GM23338 (cell line): Measurements from ENCODE around the gene RASAL3. TPM values are rescaled to one million over a fixed set of nuclear protein-coding genes. Genes with fewer than 3 reads are reported as not detected.

Experiments used
- ATAC-seq: fragments of 200-7000 bp; cut with Tn5 transposase; 3 replicates; pipeline ENCODE4 v1.9.1; 2020
- DNase-seq: peaks from one replicate; pipeline ENCODE4 v3.0.0-alpha.2; 2015; ENCODE audit warnings: low spot score
- H2AFZ ChIP-seq: fragments of 200-600 bp; sonication (generic); 2 replicates; pipeline ENCODE4 v1.8.0; 2016; ENCODE audit warnings: antibody characterized with exemption, mild to moderate bottlenecking, moderate library complexity
- H3F3A ChIP-seq: fragments of 200-600 bp; sonication (generic); replicated peaks from 2 replicates; pipeline ENCODE4 v1.8.0; 2017; ENCODE audit warnings: antibody characterized with exemption, mixed run types, low read depth
- H3K27ac ChIP-seq: fragments of 200-600 bp; sonication (generic); 2 replicates; pipeline ENCODE4 v1.6.1; 2016; ENCODE audit warnings: low read depth
- H3K27me3 ChIP-seq: fragments of 200-600 bp; sonication (generic); 2 replicates; pipeline ENCODE4 v1.8.0; 2016; ENCODE audit warnings: mild to moderate bottlenecking, mixed run types, moderate library complexity; ENCODE audit not compliant: insufficient read depth
- H3K36me3 ChIP-seq: fragments of 200-600 bp; sonication (generic); 2 replicates; pipeline ENCODE4 v1.8.0; 2016; ENCODE audit warnings: mild to moderate bottlenecking; ENCODE audit not compliant: insufficient read depth
- H3K4me1 ChIP-seq: fragments of 200-600 bp; sonication (generic); 2 replicates; pipeline ENCODE4 v1.8.0; 2016; ENCODE audit warnings: mild to moderate bottlenecking, moderate library complexity; ENCODE audit not compliant: insufficient read depth
- H3K4me2 ChIP-seq: fragments of 200-600 bp; sonication (generic); 2 replicates; pipeline ENCODE4 v1.7.1; 2017; ENCODE audit warnings: mixed run types
- H3K4me3 ChIP-seq: fragments of 200-600 bp; sonication (generic); 2 replicates; pipeline ENCODE4 v1.6.1; 2016; ENCODE audit warnings: mixed run types
- H3K79me2 ChIP-seq: fragments of 200-600 bp; sonication (generic); replicated peaks from 2 replicates; pipeline ENCODE4 v1.8.0; 2017; ENCODE audit warnings: mild to moderate bottlenecking; ENCODE audit not compliant: insufficient read depth
- H3K9me2 ChIP-seq: fragments of 200-600 bp; sonication (generic); 2 replicates; pipeline ENCODE4 v1.8.0; 2017; ENCODE audit not compliant: insufficient read depth
- H4K20me1 ChIP-seq: fragments of 200-600 bp; sonication (generic); replicated peaks from 2 replicates; pipeline ENCODE4 v1.8.0; 2017; ENCODE audit warnings: mild to moderate bottlenecking; ENCODE audit not compliant: insufficient read depth
- H3K27ac Mint-ChIP-seq: 2 replicates; pipeline ENCODE4 v1.8.0; 2020; ENCODE audit warnings: inconsistent platforms, mild to moderate bottlenecking, moderate library complexity, mixed read lengths
- H3K27me3 Mint-ChIP-seq: 3 replicates; pipeline ENCODE4 v1.8.0; 2022; ENCODE audit warnings: low read depth, mild to moderate bottlenecking, moderate library complexity, mixed read lengths, inconsistent platforms; ENCODE audit not compliant: insufficient read depth, poor library complexity
- H3K36me3 Mint-ChIP-seq: 3 replicates; pipeline ENCODE4 v1.8.0; 2021; ENCODE audit warnings: low read depth, mild to moderate bottlenecking, inconsistent platforms, moderate library complexity, mixed read lengths
- H3K4me1 Mint-ChIP-seq: 3 replicates; pipeline ENCODE4 v1.8.0; 2020; ENCODE audit warnings: mild to moderate bottlenecking, inconsistent platforms, mixed read lengths
- H3K4me3 Mint-ChIP-seq: 3 replicates; pipeline ENCODE4 v1.8.0; 2021; ENCODE audit warnings: moderate library complexity, mild to moderate bottlenecking, inconsistent platforms, mixed read lengths
- H3K9me3 Mint-ChIP-seq: 3 replicates; pipeline ENCODE4 v1.8.0; 2020; ENCODE audit warnings: moderate library complexity, mild to moderate bottlenecking, inconsistent platforms, mixed read lengths
- EZH2phosphoT487 ChIP-seq: fragments of 200-600 bp; sonication (generic); IDR thresholded peaks from one replicate; pipeline ENCODE4 v1.8.1; 2018; ENCODE audit warnings: antibody characterized with exemption; ENCODE audit not compliant: unreplicated experiment
- ZNF331 ChIP-seq: fragments of 250-450 bp; sonication (Bioruptor Pico); IDR thresholded peaks from 2 replicates; pipeline ENCODE4 v1.5.0; 2020; ENCODE audit warnings: low read depth, mild to moderate bottlenecking, moderate library complexity
- polyA plus RNA-seq: library from polyadenylated mRNA; unstranded; fragments of >200 nt; fragmentation: Nextera tagmentation; extraction: Ambion mirVana; gene quantifications from 2 replicates; pipeline ENCODE4 v1.2.1, GENCODE V29; 2016
- total RNA-seq: library from RNA; depleted of rRNA; stranded (reverse); fragments of >200 nt; shearing (Covaris generic); gene quantifications from 2 replicates; pipeline ENCODE4 v1.2.3, GENCODE V29; 2014
- TF ChIP-seq, protein P1 (sequence below): IDR thresholded peaks from 2 replicates; pipeline ENCODE4 v1.6.1; 2016; ENCODE audit warnings: antibody characterized with exemption
- TF ChIP-seq, protein P2 (sequence below), 2 experiments: fragments of 200-600 bp in 1 of 2; sonication (generic) in 1 of 2; conservative IDR thresholded peaks; 2 replicates each; pipeline versions ENCODE4 v1.5.1 to v1.6.1; 2016 to 2017; ENCODE audit warnings: antibody characterized with exemption in 2 of 2, low read depth in 2 of 2, mild to moderate bottlenecking in 2 of 2, moderate library complexity in 1 of 2
- TF ChIP-seq, protein P3 (sequence below): IDR thresholded peaks from one replicate; pipeline ENCODE4 v1.6.1; 2018; ENCODE audit warnings: antibody characterized with exemption; ENCODE audit not compliant: unreplicated experiment

The RASAL3 gene
- total and polyA plus RNA-seq, 2 experiments from 2014 or later: 1.8 to 1.9 TPM

DNA sequence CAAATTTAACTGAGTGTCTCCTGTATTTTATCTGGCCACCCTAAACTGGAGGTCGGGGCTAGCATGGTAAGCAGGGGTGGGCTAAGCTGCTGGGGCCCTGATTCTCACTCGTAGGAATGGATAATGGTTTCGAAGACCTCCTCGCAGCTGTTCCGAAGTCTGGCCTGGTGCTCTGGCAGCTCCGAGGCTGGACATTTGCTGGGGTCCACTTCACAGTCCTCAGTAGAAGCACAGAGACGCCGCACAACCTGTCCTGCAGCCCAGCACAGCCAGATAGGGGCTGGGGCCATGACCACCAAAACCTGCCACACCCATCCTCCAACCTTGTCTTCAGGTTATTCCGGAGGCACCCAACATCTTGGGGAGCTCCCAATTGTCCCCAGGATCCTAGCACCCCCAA, 8.3 kb downstream of the RASAL3 start:
- peaks cover 77% of the 10 kb centered on the region for H3K27me3 ChIP-seq
- Mint-ChIP-seq H3K9me3 (peaks cover 4% of the 10 kb centered on the region; the same call in 2 of the 3 replicates), H3K27ac (no peak overlapping the region), H3K36me3 (no peaks in the 10 kb centered on the region; the same call in 2 of the 3 replicates), H3K27me3 (peaks cover 67% of the 10 kb centered on the region), H3K4me3 (peak overlapping the region; percentile 58; the same call in 1 of the 3 replicates), H3K4me1 (peaks cover 13% of the 10 kb centered on the region; the same call in 1 of the 3 replicates)
- H3K27ac ChIP-seq: no peak overlapping the region
- no peaks in the 10 kb centered on the region for H3K36me3 ChIP-seq
- H2AFZ ChIP-seq: peak overlapping the region; percentile 88; the same call in 1 of the 2 replicates
- H3K9me2 ChIP-seq: peaks cover under 1% of the 10 kb centered on the region; the same call in 1 of the 2 replicates
- H4K20me1 ChIP-seq: no peaks in the 10 kb centered on the region
- 0 out of 2 replicates have a peak, but pooled peaks cover 13% of the 10 kb centered on the region for H3F3A ChIP-seq
- peak overlapping the region; percentile 82 for H3K4me2 ChIP-seq
- peaks cover 15% of the 10 kb centered on the region for H3K4me1 ChIP-seq
- DNase-seq (no peak), ATAC-seq (no peak)
- no peaks in the 10 kb centered on the region for H3K79me2 ChIP-seq
- no peak for TF ChIP-seq ZNF331 (CRISPR knock-in tag)
- TF ChIP-seq, protein P1, sequence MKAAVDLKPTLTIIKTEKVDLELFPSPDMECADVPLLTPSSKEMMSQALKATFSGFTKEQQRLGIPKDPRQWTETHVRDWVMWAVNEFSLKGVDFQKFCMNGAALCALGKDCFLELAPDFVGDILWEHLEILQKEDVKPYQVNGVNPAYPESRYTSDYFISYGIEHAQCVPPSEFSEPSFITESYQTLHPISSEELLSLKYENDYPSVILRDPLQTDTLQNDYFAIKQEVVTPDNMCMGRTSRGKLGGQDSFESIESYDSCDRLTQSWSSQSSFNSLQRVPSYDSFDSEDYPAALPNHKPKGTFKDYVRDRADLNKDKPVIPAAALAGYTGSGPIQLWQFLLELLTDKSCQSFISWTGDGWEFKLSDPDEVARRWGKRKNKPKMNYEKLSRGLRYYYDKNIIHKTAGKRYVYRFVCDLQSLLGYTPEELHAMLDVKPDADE: no peak
- TF ChIP-seq EZH2phosphoT487: no peak
- TF ChIP-seq, protein P2, sequence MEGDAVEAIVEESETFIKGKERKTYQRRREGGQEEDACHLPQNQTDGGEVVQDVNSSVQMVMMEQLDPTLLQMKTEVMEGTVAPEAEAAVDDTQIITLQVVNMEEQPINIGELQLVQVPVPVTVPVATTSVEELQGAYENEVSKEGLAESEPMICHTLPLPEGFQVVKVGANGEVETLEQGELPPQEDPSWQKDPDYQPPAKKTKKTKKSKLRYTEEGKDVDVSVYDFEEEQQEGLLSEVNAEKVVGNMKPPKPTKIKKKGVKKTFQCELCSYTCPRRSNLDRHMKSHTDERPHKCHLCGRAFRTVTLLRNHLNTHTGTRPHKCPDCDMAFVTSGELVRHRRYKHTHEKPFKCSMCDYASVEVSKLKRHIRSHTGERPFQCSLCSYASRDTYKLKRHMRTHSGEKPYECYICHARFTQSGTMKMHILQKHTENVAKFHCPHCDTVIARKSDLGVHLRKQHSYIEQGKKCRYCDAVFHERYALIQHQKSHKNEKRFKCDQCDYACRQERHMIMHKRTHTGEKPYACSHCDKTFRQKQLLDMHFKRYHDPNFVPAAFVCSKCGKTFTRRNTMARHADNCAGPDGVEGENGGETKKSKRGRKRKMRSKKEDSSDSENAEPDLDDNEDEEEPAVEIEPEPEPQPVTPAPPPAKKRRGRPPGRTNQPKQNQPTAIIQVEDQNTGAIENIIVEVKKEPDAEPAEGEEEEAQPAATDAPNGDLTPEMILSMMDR (conservative IDR thresholded peaks at IDR 0.05; ENCODE audit: low read depth in 2 of 2): no peak
- TF ChIP-seq, protein P3, sequence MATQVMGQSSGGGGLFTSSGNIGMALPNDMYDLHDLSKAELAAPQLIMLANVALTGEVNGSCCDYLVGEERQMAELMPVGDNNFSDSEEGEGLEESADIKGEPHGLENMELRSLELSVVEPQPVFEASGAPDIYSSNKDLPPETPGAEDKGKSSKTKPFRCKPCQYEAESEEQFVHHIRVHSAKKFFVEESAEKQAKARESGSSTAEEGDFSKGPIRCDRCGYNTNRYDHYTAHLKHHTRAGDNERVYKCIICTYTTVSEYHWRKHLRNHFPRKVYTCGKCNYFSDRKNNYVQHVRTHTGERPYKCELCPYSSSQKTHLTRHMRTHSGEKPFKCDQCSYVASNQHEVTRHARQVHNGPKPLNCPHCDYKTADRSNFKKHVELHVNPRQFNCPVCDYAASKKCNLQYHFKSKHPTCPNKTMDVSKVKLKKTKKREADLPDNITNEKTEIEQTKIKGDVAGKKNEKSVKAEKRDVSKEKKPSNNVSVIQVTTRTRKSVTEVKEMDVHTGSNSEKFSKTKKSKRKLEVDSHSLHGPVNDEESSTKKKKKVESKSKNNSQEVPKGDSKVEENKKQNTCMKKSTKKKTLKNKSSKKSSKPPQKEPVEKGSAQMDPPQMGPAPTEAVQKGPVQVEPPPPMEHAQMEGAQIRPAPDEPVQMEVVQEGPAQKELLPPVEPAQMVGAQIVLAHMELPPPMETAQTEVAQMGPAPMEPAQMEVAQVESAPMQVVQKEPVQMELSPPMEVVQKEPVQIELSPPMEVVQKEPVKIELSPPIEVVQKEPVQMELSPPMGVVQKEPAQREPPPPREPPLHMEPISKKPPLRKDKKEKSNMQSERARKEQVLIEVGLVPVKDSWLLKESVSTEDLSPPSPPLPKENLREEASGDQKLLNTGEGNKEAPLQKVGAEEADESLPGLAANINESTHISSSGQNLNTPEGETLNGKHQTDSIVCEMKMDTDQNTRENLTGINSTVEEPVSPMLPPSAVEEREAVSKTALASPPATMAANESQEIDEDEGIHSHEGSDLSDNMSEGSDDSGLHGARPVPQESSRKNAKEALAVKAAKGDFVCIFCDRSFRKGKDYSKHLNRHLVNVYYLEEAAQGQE: no peak
- peak overlapping the region; percentile 68; the same call in 1 of the 2 replicates for H3K4me3 ChIP-seq
